Breast epithelium (tissue), 3 donors: ENCODE data around the gene PRKN.

Experiments used
- POLR2A ChIP-seq: fragments of 450-650 bp; IDR thresholded peaks from one replicate; pipeline ENCODE4 v1.6.1; 2016; ENCODE audit warnings: antibody characterized with exemption, mild to moderate bottlenecking, moderate library complexity
- POLR2AphosphoS5 ChIP-seq, 3 donors: sonication (generic); formaldehyde crosslinking; IDR thresholded peaks; one replicate each; pipeline ENCODE4 v1.6.1; 2017; ENCODE audit warnings: antibody characterized with exemption in 3 of 3
- TF ChIP-seq, protein P1 (sequence below), 3 donors: fragments of 450-650 bp; IDR thresholded peaks; one replicate each; pipeline ENCODE4 v1.5.1; 2016 to 2017; ENCODE audit warnings: antibody characterized with exemption in 3 of 3, mild to moderate bottlenecking in 3 of 3, moderate library complexity in 3 of 3

DNA sequence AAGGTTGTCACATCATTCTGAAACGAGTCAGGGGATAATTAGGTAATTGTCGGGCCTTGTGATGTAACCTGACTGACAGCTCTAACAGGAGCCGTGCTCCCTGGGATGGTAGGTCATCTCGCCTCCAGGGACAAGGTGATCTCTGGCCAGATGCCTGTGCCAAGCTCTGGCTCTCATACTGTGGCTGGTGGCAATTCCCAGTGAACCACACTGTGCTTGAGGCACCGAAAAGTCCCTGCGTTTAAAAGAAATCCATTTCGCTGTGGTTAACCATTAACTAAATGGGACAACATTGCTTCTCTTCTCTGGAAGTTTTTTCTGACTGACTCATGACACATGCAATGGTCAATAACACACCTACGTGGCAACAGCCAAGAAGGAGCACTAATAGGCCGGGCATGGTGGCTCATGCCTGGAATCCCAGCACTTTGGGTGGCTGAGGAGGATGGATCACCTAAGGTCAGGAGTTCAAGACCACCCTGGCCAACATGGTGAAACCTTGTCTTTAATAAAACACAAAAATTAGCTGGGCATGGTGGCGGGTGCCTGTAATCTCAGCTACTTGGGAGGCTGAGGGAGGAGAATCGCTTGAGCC, 669.2 kb downstream of the PRKN start:
- TF ChIP-seq, protein P1, sequence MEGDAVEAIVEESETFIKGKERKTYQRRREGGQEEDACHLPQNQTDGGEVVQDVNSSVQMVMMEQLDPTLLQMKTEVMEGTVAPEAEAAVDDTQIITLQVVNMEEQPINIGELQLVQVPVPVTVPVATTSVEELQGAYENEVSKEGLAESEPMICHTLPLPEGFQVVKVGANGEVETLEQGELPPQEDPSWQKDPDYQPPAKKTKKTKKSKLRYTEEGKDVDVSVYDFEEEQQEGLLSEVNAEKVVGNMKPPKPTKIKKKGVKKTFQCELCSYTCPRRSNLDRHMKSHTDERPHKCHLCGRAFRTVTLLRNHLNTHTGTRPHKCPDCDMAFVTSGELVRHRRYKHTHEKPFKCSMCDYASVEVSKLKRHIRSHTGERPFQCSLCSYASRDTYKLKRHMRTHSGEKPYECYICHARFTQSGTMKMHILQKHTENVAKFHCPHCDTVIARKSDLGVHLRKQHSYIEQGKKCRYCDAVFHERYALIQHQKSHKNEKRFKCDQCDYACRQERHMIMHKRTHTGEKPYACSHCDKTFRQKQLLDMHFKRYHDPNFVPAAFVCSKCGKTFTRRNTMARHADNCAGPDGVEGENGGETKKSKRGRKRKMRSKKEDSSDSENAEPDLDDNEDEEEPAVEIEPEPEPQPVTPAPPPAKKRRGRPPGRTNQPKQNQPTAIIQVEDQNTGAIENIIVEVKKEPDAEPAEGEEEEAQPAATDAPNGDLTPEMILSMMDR (IDR thresholded peaks at IDR 0.05), result no peak
- TF ChIP-seq POLR2A, result no peak
- TF ChIP-seq POLR2AphosphoS5 (IDR thresholded peaks at IDR 0.05), result no peak
